Naive thymus-derived CD8-positive, alpha-beta T cell (primary cell): ENCODE results near the gene SSR3. TPM values are rescaled to one million over a fixed set of nuclear protein-coding genes. Genes with fewer than 3 reads are reported as not detected.

Experiments
- ATAC-seq, 2 donors: fragments of 150-1000 bp; cut with Tn5 transposase in 1 of 2; sonication (Bioruptor Pico), chemical (Tn5 transposase) in 1 of 2; 1 replicate in 1 of 2; 2 replicates in 1 of 2; pipeline ENCODE4 v1.10.0; 2021; ENCODE audit warnings: mild to moderate bottlenecking in 2 of 2, moderate library complexity in 2 of 2
- POLR2A ChIA-PET: fragments of 350-600 bp; sonication (Branson Sonifier 250); formaldehyde crosslinking; loops from one replicate; lab custom pipeline; 2021; ENCODE audit warnings: antibody characterized with exemption; lab: Charles Lee
- DNase-seq, 10 donors: peaks; one replicate each; pipeline versions ENCODE4 v3.0.0 to v3.0.0-alpha.2; 2020 to 2022
- H3K27ac Mint-ChIP-seq, 10 donors: one replicate each; pipeline ENCODE4 v1.8.0; 2020 to 2022; ENCODE audit warnings: mild to moderate bottlenecking in 10 of 10, mixed read lengths in 10 of 10, moderate library complexity in 4 of 10, inconsistent platforms in 1 of 10
- H3K27me3 Mint-ChIP-seq, 5 donors: one replicate each; pipeline ENCODE4 v1.8.0; 2021 to 2022; ENCODE audit warnings: mixed read lengths in 5 of 5
- H3K36me3 Mint-ChIP-seq, 3 donors: one replicate each; pipeline ENCODE4 v1.8.0; 2020 to 2022; ENCODE audit warnings: mixed read lengths in 3 of 3, mild to moderate bottlenecking in 2 of 3, inconsistent platforms in 1 of 3
- H3K4me1 Mint-ChIP-seq, 4 donors: one replicate each; pipeline ENCODE4 v1.8.0; 2021 to 2022; ENCODE audit warnings: mixed read lengths in 4 of 4
- H3K4me3 Mint-ChIP-seq, 10 donors: one replicate each; pipeline ENCODE4 v1.8.0; 2020 to 2022; ENCODE audit warnings: mild to moderate bottlenecking in 10 of 10, mixed read lengths in 10 of 10, moderate library complexity in 6 of 10, inconsistent platforms in 1 of 10
- H3K9me3 Mint-ChIP-seq, 9 donors: one replicate each; pipeline ENCODE4 v1.8.0; 2020 to 2022; ENCODE audit warnings: mixed read lengths in 9 of 9, mild to moderate bottlenecking in 3 of 9, inconsistent platforms in 1 of 9, moderate library complexity in 1 of 9
- polyA plus RNA-seq, 3 donors: library from polyadenylated mRNA; unstranded; fragments of 300-500 nt; fragmentation: Illumina TruSeq; gene quantifications; one replicate each; pipeline ENCODE4 v1.2.3, GENCODE V29; 2021
- total RNA-seq, 8 experiments: library from RNA in 2 of 8; stranded (reverse) in 2 of 8; gene quantifications; one replicate each; pipeline ENCODE4 v1.2.3 and lab custom pipeline; 2021 to 2026

SSR3 gene
- total and polyA plus RNA-seq, 5 experiments from 2014 or later = 68.5 to 93.9 (median 81.7) TPM

DNA sequence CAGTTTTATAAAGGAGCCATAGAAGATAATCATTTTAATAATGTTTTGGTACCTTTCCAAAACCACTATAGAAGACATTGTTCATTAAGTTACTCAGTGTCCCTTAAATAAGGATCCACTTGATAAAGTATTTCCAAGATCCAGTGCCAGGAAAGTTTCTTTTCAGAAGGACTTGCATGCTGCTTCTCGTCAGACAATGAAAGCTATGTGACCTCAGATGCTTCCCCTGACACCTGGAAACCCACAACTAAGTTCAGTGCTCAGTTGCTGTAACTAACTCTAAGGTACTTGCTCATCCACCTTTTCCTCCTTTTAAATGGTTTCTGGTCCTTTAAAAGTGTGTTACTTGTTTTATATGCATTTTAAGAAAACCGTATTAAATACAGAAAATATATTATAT, 7.3 kb downstream of the SSR3 start:
- H3K27me3 Mint-ChIP-seq = no peaks in the 10 kb centered on the region
- peaks cover 5 to 97% (median 32%) of the 10 kb centered on the region in 3 donors for H3K36me3 Mint-ChIP-seq
- H3K27ac Mint-ChIP-seq = peak overlapping the region in 1 of 10 donors; percentile 61
- H3K4me3 Mint-ChIP-seq = no peak overlapping the region
- POLR2A ChIA-PET = interaction anchor here (0.9 kb wide), 1 partner anchor 110 kb away, joined by 3 read pairs; no protein-coding TSS in a partner anchor
- DNase-seq (no peak), ATAC-seq (no peak)
- no peaks in the 10 kb centered on the region for H3K9me3 Mint-ChIP-seq
- H3K4me1 Mint-ChIP-seq = peaks cover 18 to 49% (median 39%) of the 10 kb centered on the region in 4 donors

DNA sequence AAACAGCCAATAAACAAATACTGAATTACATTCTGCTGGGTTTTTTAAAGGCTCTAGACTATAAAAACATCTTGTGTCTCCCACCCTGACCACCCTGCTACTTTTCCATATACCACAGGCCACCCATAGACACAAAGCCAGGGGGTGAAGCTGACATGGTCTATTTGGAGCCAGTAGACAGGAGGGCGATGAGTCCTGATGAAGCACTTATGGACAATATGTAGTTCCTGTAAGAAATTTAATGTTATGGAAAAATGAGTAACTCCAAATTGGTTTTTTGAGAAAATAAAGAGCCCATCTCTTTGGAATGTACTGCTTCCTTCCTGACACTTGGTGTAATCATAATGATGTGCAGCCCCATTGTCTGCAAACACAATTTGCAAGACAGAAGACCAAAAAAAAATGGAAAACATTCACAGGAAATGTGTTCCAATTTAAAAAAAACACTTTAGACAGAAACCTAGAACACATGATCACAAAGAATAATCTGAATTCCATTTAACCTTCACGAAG, 11.8 kb downstream of the SSR3 start:
- Mint-ChIP-seq H3K4me1 (peaks cover 5 to 21% (median 12%) of the 10 kb centered on the region in 4 donors), H3K27ac (peak overlapping the region in 6 of 10 donors; percentile 14 to 66 (median 33)), H3K4me3 (no peak overlapping the region), H3K27me3 (no peaks in the 10 kb centered on the region), H3K36me3 (peaks cover 0 to 87% (median 21%) of the 10 kb centered on the region in 3 donors), H3K9me3 (no peaks in the 10 kb centered on the region)
- POLR2A ChIA-PET = interaction anchor here (1.9 kb wide), 1 partner anchor 11 kb away, joined by 8 read pairs; the partner anchor contains the start of gene SSR3
- ATAC-seq (no peak), DNase-seq (no peak)

DNA sequence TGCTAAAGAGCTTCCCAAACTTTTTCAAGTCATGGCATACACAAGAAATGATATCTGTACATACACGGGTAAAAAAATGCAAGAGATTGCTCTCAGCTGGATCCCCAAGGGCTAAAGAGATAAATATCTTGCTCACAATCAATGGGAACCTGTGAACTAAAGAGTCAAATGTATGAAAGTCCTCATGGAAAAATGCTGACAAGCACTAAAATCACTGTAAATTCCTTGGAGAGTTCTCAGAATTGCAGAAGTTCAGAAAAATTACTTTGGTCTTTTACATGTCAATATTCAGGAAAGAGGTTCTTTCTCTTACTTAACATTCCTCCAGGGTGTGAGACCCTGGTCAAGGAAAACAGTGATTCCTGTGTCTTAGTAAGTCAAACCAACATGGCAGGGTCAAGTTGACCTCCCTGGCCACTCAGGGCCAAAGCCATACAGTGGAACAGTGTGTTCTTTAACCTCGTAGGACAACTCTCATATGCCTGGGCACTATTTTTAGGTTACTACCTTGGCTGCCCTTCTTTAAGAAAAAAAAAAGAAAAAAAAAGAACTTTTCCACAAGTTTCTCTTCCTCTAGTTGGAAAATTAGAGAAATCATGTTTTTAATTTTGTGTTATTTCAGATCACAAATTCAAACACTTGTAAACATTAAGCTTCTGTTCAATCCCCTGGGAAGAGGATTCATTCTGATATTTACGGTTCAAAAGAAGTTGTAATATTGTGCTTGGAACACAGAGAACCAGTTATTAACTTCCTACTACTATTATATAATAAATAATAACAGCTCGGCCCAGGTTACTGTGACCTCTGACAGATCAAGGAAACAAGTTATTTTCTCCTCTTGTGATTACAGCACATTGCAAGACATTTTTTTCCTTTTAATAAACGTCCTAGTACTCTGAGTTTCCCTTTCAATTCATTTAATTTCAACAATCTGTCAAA, 12.5 kb downstream of the SSR3 start:
- POLR2A ChIA-PET = interaction anchor here (1.9 kb wide), 1 partner anchor 12 kb away, joined by 8 read pairs; the partner anchor contains the start of gene SSR3
- Mint-ChIP-seq H3K27me3 (no peaks in the 10 kb centered on the region), H3K9me3 (no peaks in the 10 kb centered on the region), H3K36me3 (peaks cover 0 to 83% (median 17%) of the 10 kb centered on the region in 3 donors), H3K4me3 (no peak overlapping the region), H3K27ac (peak overlapping the region in 6 of 10 donors; percentile 3 to 66 (median 38)), H3K4me1 (peaks cover 4 to 18% (median 12%) of the 10 kb centered on the region in 4 donors)
- no peak for ATAC-seq
- DNase-seq = no peak

DNA sequence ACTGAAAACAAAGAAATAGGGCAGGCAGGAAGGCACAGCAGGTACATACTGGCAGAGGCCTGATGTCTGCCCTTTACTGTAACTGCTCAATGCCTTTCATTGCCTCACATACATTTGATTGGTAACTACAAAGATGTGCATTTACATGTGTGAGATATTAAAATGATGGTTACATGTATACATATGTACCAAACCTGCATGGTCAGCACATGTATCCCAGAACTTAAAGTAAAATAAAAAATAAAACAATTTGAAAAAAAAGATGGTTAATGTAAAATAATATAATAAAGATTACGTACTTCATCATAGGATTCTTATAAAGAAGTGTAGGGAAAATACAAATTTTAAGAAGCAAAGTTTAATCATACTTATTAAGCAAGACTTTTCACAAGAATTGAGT, 15.1 kb downstream of the SSR3 start:
- H3K9me3 Mint-ChIP-seq = no peaks in the 10 kb centered on the region
- POLR2A ChIA-PET = no interaction called here
- no peaks in the 10 kb centered on the region for H3K27me3 Mint-ChIP-seq
- no peak overlapping the region for H3K4me3 Mint-ChIP-seq
- no peak for ATAC-seq
- H3K4me1 Mint-ChIP-seq = peaks cover 0 to 7% (median 0%) of the 10 kb centered on the region in 4 donors
- H3K36me3 Mint-ChIP-seq = peaks cover 0 to 73% (median 7%) of the 10 kb centered on the region in 3 donors
- H3K27ac Mint-ChIP-seq = no peak overlapping the region
- no peak for DNase-seq

DNA sequence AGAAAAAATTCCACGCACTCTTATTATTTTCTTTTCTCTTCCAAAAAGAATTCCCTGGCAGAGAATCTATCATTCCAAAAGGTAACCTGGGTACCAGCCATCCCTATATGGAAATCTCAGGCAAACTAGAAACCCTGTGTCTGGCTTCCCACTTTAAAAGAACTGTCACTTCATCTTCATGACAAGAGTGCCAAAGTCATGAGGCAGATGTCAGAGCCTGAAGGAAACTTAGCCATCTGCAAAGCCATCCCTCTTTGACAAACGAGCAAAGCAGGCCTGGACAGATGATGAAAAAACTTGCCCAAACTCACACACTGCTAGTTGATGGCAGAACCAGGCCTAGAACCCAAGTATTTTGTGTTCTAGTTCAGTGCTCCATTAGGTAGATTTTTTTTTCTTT, 15.9 kb downstream of the SSR3 start:
- no peaks in the 10 kb centered on the region for H3K9me3 Mint-ChIP-seq
- H3K27me3 Mint-ChIP-seq = no peaks in the 10 kb centered on the region
- H3K36me3 Mint-ChIP-seq = peaks cover 0 to 70% (median 7%) of the 10 kb centered on the region in 3 donors

DNA sequence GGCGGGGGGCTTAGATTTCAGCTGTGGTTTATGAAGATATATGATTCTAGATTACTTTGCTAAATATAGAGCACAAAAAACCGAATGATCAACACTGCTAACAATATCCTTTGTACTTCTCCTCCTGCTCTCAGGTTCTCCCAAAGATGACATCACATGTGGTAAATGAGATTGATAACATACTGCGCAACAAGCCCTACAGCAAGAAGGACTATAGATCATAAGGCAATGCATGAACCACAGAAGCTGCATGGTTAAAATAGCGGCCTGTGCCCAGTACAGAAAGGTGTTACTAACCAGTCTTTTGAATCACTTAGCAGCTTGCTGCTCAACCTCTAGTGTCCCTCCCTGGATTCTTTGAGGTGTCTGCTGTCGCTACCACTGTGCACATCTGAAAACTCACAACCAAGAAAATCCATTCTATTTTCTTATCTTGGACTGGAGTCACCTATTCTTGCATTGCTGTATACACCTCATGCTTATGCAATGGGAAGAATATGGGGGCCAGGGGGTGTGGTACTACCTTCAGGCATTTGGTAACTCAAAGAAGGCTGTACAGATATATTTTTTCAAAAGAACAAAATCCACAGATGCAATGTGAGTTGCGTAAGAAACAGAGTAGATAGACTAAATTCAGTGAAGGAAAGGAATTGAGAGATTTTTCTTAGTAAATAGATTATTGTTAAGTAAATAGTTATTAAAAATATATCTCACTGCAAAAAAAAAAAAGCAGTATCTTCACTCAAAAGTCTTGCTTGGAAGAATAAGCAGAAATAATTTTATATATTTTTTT, 18.2 kb downstream of the SSR3 start:
- POLR2A ChIA-PET = no interaction called here
- no peak overlapping the region for H3K27ac Mint-ChIP-seq

More for the DNA sequence above, 15.9 kb downstream of the SSR3 start:
- DNase-seq = no peak
- ATAC-seq = no peak
- POLR2A ChIA-PET = no interaction called here
- no peak overlapping the region for H3K27ac Mint-ChIP-seq
- no peak overlapping the region for H3K4me3 Mint-ChIP-seq
- peaks cover 0 to 7% (median 0%) of the 10 kb centered on the region in 4 donors for H3K4me1 Mint-ChIP-seq

DNA sequence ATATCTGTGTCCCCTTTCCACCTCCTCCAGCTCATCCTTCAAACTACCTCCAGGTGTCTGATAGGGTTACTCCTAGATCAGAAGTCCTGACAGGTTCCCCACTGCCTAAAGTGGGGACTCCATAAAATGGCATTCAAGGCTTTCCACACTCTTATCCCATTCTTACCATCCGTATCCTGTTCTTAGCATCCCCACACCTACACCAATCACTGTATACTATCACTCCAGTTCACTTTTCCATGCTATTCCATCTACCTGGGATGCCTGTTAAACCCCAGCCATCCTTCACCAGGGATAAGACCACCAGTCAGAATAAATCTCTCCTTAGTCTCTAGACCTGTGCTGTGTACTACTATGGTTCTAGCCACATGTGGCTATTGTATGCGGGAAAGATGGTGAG, 19.1 kb downstream of the SSR3 start:
- Mint-ChIP-seq H3K27me3 (no peaks in the 10 kb centered on the region), H3K4me1 (peaks cover 0 to 10% (median 0%) of the 10 kb centered on the region in 4 donors), H3K4me3 (no peak overlapping the region), H3K27ac (peak overlapping the region in 2 of 10 donors; percentile 10 to 78), H3K36me3 (peaks cover 0 to 44% (median 2%) of the 10 kb centered on the region in 3 donors), H3K9me3 (no peaks in the 10 kb centered on the region)
- DNase-seq (no peak), ATAC-seq (no peak)
- POLR2A ChIA-PET = no interaction called here

More for the DNA sequence above, 18.2 kb downstream of the SSR3 start:
- H3K9me3 Mint-ChIP-seq = no peaks in the 10 kb centered on the region
- H3K4me1 Mint-ChIP-seq = peaks cover 0 to 10% (median 0%) of the 10 kb centered on the region in 4 donors
- no peak overlapping the region for H3K4me3 Mint-ChIP-seq
- ATAC-seq = no peak
- peaks cover 0 to 49% (median 4%) of the 10 kb centered on the region in 3 donors for H3K36me3 Mint-ChIP-seq
- no peak for DNase-seq
- no peaks in the 10 kb centered on the region for H3K27me3 Mint-ChIP-seq

DNA sequence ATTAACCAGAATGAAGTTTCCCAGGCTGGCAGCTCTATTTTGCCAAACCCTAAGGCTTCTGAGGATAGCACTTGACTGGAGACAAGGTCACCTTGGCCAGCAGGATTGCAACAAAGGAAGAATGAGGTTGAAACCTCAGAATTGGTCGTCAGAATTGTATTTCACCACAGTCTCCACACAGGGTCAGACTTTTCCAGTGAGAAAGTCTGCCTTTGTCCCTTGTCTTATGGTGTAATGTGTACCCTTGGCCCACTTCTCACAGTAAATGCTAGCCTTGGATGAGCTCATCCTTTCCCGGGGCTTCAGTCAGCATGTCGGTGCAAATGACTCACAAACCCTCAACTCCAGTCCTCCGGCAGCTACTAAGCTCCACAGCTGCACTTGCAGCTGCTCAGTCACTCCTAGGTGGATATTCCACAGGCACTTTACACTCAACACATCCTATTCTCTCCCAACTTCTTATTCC, 19.7 kb downstream of the SSR3 start:
- ATAC-seq = no peak
- peaks cover 0 to 10% (median 0%) of the 10 kb centered on the region in 4 donors for H3K4me1 Mint-ChIP-seq
- peaks cover 0 to 44% (median 2%) of the 10 kb centered on the region in 3 donors for H3K36me3 Mint-ChIP-seq
- DNase-seq = no peak
- peak overlapping the region in 2 of 10 donors; percentile 58 to 78 for H3K27ac Mint-ChIP-seq
- POLR2A ChIA-PET = no interaction called here
- H3K4me3 Mint-ChIP-seq = no peak overlapping the region
- H3K9me3 Mint-ChIP-seq = no peaks in the 10 kb centered on the region
- H3K27me3 Mint-ChIP-seq = no peaks in the 10 kb centered on the region

DNA sequence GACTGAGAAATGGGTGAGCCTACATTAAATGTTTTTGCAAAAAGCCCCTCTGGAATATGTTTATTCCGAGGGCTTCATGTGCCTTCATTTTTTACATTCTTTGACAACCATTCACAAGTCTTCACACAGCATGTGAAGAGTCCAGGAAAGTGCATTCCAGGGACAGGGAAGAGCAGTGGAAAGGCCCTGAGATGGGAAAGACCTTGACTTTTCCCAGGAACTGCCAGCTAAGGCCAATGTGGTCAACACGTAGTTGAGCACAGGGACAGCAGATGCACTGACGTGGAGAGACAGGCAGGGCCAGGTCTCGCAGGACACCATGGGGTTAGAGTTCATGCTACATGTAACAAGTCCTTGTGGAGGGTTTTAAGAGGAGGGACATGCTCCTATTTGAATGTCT, 21.7 kb downstream of the SSR3 start:
- peaks cover 0 to 10% (median 0%) of the 10 kb centered on the region in 4 donors for H3K4me1 Mint-ChIP-seq
- no peaks in the 10 kb centered on the region for H3K9me3 Mint-ChIP-seq
- H3K27ac Mint-ChIP-seq = peak overlapping the region in 2 of 10 donors; percentile 4 to 52
- H3K27me3 Mint-ChIP-seq = peaks cover 0 to 7% (median 0%) of the 10 kb centered on the region in 5 donors
- POLR2A ChIA-PET = interaction anchor here (0.6 kb wide), 1 partner anchor 9 kb away, joined by 6 read pairs; no protein-coding TSS in a partner anchor
- DNase-seq = no peak
- no peak for ATAC-seq
- peaks cover 0 to 28% (median 0%) of the 10 kb centered on the region in 3 donors for H3K36me3 Mint-ChIP-seq
- no peak overlapping the region for H3K4me3 Mint-ChIP-seq

DNA sequence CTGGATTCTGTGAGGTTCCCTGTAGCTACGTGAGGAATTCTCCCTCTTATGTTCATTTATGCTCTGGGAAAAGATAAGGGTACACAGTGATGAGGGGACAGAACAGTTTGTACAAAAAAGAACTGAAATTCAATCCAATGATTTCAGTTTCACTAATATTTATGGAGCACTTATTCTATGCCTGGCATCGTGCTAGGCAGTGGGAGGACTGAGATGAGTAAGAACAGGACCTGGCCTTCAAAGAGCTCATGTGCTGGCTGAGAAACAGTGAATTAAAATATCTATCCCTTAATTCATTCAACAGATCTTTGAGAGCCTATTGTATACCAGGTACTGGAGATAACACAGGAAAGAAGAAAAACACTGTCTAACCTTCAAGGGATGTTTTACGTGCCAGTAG, 22.2 kb downstream of the SSR3 start:
- Mint-ChIP-seq H3K27me3 (peaks cover 0 to 10% (median 0%) of the 10 kb centered on the region in 5 donors), H3K4me1 (peaks cover 0 to 10% (median 0%) of the 10 kb centered on the region in 4 donors), H3K4me3 (no peak overlapping the region), H3K9me3 (no peaks in the 10 kb centered on the region), H3K27ac (no peak overlapping the region), H3K36me3 (peaks cover 0 to 24% (median 0%) of the 10 kb centered on the region in 3 donors)
- no peak for DNase-seq
- POLR2A ChIA-PET = no interaction called here
- no peak for ATAC-seq

DNA sequence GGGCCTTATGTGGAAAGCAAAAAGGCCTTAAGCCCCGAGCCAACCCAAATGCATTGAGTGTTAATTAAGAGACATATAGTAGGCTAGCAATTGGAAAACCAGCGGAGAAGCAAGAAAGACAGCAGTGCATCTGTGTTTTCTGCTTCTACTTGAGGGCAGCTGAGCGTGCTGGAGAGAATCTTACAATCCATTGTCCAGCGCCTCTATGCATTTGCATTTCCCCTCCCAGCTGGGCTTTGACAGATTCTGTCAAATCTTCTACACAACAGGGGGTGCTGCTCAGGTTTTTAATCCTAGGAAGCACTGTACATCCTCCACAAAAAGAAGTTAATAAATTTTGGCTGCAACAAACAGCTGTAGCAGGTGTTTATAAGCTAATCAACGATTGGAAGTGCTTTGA, 23.9 kb downstream of the SSR3 start:
- H3K27ac Mint-ChIP-seq = no peak overlapping the region

DNA sequence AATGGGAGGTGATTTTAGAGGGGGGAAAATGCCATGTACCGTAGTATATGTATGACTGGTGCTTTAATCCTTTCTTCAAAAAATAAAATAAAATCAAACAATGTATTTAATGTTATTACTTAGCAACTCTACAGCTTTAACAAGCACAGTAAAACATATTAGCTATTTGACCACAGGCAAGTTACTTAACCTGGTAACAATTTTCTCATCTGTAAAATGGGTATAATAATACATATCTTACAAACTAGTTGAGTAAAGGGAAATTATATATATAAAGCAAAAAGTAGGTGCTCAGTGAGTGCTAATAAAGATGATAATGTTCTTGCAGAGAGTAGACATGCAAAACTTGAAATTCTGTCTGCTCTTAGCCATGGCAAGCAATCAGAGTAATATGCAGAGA, 27.9 kb downstream of the SSR3 start:
- Mint-ChIP-seq H3K4me1 (peaks cover 7 to 16% (median 16%) of the 10 kb centered on the region in 4 donors), H3K36me3 (peaks cover 0 to 4% (median 0%) of the 10 kb centered on the region in 3 donors), H3K27ac (no peak overlapping the region), H3K9me3 (peaks cover 0 to 1% (median 0%) of the 10 kb centered on the region in 9 donors), H3K4me3 (no peak overlapping the region), H3K27me3 (peaks cover 2 to 29% (median 6%) of the 10 kb centered on the region in 5 donors)
- POLR2A ChIA-PET = no interaction called here
- ATAC-seq = no peak
- no peak for DNase-seq

More for the DNA sequence above, 23.9 kb downstream of the SSR3 start:
- no peak for ATAC-seq
- no peak for DNase-seq
- peaks cover 0 to 10% (median under 1%) of the 10 kb centered on the region in 4 donors for H3K4me1 Mint-ChIP-seq
- no peak overlapping the region for H3K4me3 Mint-ChIP-seq
- no peaks in the 10 kb centered on the region for H3K9me3 Mint-ChIP-seq
- peaks cover 0 to 18% (median 0%) of the 10 kb centered on the region in 3 donors for H3K36me3 Mint-ChIP-seq
- peaks cover 0 to 10% (median 0%) of the 10 kb centered on the region in 5 donors for H3K27me3 Mint-ChIP-seq
- POLR2A ChIA-PET = interaction anchor here (0.5 kb wide), 1 partner anchor 387 kb away, joined by 3 read pairs; no protein-coding TSS in a partner anchor
